Measurements from ENCODE around the gene WNT9B. TPM values are rescaled to one million over a fixed set of nuclear protein-coding genes. Genes with fewer than 3 reads are reported as not detected.

Gene WNT9B, protein sequence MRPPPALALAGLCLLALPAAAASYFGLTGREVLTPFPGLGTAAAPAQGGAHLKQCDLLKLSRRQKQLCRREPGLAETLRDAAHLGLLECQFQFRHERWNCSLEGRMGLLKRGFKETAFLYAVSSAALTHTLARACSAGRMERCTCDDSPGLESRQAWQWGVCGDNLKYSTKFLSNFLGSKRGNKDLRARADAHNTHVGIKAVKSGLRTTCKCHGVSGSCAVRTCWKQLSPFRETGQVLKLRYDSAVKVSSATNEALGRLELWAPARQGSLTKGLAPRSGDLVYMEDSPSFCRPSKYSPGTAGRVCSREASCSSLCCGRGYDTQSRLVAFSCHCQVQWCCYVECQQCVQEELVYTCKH
- total RNA-seq, result not detected

DNA sequence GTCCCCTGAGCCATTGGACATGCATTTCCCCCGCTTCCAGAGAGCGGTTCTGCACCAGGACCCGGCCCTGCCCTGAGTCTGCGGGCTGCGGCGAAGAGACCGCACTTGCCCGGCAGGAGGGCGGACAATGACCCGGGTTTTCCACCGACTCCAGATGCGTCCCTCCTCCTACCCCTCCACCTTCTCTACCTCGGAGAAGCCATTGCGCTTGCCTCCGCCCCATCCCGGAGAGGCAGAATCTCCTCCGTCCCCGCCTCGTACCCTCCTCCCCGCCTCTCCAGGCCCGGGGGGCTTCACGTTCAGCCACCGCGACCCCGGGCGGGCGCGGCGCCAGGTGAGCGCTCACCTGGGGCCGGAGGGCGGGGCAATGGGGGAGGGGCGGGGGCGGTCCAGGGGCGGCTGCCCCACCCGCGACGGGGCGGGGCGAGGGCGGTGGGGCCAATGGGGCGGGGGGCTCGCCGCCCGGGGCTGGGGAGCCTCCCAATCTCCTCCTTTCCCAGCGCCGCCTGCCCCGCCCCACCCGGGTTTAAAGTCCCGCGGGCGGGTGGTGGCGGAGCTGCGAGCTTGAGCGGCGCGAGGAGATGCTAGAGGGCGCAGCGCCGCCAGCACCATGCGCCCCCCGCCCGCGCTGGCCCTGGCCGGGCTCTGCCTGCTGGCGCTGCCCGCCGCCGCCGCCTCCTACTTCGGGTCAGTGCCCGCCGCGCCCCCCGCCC lies at the start of gene WNT9B:
WNT9B (plus strand) TSS at position 555 of the 713 bp plus-strand sequence; CDS start at position 611, 56 bp downstream.
- ATAC-seq, result peak; percentile 94
- peak; percentile 62 for DNase-seq (ENCODE audit: low spot score)

DNA sequence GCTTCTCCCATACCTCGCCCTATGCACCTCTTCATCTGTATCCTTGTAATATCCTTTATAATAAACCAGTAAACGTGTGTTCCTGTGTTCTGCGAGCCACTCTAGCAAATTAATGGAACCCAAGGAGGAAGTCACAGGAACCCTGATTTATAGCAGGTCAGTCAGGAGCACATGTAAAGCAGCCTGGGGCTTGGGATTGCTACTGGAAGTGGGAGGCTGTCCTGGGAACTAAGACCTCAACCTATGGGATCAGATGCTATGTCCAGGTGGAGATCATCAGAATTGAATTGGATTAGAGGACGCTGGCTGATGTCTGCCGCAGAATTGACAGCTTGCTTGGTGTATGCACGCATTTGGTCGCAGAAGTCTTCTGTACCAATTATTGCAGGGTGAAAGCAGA lies 48.6 kb upstream of the WNT9B start:
- no peak for DNase-seq (ENCODE audit: low spot score)
- no peak for ATAC-seq

DNA sequence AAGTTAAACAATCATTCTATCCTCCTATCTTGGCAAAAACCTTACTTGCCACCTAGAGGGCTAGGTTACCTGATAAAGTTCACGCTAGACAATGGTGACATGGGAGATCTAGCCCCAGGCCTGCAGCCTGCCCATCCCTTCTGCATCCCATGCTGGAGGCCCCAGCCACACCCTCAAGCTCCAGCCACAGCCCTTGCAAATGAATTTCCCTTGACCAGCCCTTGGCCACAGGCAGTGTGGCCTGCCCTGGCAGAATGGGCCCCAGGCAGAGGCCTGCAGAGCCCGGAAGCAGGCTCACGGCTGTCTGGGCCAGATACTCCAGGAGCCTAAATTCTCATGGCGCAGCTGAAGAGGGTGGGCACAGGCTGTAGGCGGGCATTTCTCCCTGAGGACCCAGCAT lies 47.8 kb upstream of the WNT9B start:
- DNase-seq (ENCODE audit: low spot score) (no peak), ATAC-seq (no peak)

DNA sequence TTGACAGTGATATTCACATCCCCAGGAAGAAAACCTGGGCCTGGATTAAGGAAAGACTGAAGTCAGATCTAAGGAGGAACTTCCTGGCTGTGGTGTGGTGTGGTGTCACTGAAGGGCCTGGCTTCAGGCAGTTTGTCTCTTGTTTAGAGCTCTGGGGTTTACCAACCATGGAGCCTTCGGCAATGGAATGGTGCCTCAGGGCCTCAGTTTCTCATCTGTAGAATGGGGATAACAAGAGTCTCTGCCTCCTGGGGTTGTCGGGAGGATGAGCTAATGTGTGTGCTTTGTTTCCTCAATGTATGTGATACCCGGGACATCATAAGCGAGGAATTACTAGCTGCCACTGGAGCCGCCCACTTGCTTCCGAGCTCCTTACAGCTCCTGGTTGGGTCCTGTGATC lies 45.6 kb upstream of the WNT9B start:
- ATAC-seq (no peak), DNase-seq (ENCODE audit: low spot score) (no peak)

DNA sequence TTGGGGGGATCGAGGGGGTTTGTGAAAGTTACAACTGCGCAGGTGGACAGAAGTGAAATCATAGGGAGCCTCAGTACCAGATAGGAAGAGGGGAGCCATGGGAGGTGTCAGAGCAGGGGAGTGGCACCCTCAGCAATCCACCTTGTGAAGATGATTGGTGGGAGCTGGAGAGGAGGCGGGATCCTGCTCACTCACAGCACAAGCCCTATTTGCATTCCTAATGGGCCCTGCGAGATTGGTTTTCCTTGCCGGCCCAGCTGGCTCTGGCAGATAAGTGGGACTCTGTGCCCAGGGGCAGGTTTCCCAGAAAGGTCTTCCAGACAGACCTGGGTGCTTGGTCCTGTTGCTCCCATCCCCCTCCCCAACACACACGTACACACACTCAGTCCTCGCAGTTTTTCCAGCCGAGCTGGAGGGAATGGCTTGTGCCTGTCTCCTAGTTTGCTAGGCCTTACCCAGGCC lies 42.2 kb upstream of the WNT9B start:
- ATAC-seq, result no peak
- DNase-seq (ENCODE audit: low spot score), result no peak

DNA sequence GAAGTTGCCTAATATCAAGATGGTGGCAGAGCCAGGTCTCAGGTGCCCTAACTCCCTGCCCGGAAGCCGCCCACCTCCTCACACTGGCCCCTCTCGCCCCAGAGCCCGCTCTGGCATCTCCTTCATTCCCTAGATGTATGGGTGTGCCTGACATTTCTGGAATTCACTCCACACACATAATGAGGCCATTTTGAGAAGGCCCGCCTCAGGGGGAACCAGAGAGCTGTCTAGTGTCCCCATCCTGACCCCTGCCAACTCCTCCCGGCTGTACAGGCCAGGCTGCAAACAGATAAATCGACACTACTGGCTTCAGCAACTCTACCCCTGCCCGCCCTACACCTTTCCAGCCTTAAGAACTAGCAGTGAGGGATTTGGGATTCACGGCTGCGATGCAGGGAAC lies 40.5 kb upstream of the WNT9B start:
- DNase-seq (ENCODE audit: low spot score) (no peak), ATAC-seq (no peak)

DNA sequence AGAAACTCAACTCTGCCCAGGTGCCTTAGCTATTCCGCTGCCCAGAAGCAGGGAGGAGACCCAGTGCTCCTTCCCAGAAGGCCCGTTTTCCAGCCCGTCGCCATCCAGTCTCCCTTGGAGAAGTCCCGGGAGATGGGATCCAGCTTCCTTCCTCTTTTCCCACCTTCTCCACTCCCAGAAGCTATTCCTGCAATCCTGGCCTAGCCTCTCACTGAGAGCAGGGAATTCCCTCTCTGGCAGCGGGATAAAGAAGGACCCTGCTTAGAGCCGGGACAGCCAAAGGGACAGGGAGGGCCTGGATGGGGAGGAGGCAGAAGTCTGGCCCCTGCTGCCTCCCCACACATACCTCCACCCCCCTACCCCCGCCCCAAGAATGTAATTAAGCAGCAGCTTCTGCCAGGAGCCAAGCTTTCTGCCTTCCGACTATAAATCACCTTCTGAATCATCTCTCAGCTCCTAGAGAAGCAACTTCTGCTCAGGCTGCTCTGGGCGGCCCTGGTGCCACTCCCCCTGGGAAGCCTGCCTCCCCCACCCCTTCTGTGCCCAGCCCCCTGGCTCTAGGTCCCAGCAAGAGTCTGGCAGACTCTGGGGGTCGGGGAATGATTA lies 39.3 kb upstream of the WNT9B start:
- no peak for DNase-seq (ENCODE audit: low spot score)
- no peak for ATAC-seq

DNA sequence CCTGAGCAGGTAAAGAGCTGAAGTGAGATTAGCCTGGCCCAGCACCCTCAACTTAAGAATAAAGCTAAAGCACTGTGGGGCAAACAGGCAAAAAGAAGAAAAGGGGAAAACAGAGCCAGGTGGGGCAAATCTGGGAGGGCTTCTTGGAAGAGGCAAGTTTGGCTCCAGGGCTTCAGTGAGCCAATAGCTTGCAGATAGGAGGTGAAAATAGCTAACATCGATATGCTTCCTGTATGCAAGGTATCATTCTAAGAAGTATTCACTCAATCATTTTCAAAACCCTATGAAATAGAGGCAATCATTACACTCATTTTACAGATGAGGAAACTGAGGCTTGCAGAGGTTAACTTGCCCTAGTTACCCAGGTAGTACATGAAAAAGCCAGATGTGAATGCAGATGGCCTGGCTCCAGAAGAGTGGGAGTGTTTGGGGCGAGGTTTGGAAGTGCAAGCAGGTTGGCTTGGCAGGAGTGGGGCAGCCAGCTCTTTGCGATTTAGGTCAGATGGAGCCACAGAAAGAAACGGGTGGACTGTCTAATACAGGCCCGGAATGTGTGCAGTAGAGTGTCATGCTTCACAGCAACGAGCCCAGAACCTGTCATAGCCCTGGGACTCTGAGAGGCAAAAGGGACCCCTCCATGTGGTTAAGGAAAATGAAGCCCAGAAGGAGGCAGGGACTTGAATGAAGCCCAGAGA lies 38.6 kb upstream of the WNT9B start:
- no peak for DNase-seq (ENCODE audit: low spot score)
- no peak for ATAC-seq

DNA sequence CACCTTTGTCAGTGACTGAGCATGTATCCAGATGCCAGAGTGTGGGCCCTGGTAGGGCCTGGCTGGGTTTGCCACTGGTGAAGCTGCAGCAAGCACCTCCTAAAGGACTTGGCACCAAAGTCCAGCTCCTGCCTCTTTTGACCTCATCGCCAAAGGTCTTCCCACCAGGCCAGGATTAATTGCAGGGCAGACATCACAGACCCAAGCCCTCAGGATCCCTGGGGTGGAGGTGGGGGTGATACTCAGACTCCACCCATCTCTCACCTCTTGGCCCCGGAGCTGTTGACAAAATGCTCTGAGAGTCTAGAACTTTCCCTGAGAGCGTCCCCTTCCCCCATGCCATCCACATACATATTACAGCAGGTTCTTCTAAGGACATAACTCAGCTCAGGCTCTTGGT lies 37.5 kb upstream of the WNT9B start:
- ATAC-seq, result no peak
- DNase-seq (ENCODE audit: low spot score), result no peak

DNA sequence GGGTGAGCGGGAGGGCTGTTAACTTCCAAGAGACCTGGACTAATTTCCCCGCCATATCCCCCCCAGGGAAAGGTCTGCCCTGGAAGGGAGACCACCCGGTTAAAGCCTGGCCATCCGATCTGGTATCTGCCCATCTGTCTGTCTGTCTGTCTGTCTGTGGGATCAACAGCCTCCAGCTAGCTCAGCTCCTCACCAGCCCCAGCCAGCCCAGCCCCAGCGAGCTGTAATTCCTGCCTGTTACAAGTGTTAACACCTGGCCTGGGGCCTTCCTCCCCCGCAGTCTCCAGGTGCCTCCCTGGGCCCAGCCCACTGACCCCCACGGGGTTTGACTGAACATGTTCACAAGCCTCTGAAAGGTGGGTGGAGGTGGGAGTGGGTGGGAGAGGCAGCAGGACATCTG lies 36.9 kb upstream of the WNT9B start:
- ATAC-seq (no peak), DNase-seq (ENCODE audit: low spot score) (no peak)

DNA sequence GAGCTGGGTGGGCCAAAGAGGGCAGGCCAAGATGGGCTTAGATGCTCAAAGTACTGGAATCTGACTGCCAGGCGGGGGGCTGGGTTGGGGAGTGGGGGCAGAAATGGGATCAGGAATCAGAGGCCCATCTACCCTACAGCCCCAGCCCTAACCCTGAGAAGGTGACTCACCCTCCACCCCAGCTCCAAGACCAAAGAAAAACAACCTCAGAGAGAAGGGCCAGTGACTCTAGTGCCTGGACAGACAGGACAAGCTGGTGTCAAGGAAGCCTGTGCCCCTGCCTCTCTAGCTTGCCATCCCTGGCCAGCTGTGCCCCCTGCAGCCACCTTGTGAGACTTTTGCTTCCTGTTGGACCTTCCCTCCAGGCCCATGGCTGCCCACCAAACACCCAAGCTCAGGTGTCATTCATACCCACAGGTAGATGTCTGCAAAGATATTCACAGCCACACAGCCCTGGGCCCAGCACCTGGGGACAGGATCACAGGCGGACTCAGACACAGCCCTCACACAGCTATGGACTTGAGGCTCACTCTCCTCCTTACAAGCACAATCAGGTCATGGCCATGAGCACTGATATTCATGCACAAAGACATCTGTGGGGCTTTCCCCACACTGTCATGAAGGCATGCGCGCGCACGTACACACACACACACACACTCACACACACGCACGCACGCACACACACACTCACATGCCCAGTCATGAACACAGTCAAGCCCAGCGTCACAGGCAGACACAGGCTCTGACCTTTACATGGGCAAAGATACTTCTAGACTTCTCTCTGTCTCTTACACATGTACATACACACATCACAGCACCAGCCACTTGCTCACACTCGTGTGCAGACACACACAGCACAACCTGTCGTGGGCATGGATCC lies 35.7 kb upstream of the WNT9B start:
- no peak for DNase-seq (ENCODE audit: low spot score)
- ATAC-seq, result no peak

DNA sequence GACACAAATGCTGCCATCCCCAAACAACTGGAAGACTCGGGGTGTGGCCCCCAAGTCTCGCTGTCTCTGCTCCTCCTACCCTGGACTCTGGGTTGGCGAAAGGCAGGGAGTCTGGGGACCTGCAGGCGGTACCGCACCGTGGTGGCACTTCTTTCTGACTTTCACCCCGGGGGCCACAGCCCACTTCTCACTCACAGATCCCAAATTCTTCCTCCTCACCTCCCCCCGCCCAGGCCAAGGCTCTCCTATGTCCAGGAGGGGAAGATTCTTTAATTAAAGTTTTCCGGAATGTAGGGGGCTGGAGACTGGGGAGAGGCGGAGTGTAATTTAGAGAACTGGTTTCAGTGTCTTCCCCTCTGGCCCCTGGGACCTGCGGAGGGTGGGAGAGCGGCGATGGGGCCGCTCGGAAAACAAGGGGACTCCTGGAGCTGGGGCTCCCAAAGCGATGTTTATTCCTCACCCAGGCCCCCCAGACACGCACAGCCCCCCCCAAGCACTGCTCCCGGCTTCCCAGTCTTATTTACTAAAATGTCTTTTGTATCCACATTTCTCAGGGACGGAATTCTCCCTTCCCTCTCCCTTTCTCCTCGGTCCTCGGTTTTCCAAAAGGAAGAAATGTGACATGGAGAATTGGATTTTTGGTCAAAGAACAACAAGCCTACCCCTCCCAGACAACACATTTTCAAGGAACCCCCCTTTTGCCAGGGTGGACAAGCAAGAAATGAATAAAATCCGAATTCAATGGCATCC lies 34.1 kb upstream of the WNT9B start:
- ATAC-seq, result no peak

DNA sequence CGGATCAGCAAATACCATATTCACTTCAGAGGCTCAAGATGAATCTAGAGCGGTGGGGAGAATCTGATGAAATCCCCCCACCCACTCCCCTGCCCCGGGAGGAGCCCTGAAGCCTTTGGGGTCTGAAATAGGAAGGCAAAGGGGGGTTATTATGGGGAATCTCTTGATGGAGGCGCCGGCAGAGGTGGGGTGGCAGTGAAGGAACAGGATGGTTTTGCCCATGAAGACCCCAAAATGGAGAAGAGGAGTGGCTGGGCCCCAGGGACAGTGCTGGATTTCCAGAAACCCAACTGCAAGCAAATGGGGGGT lies 33.5 kb upstream of the WNT9B start:
- ATAC-seq, result no peak

More for the DNA sequence above, 34.1 kb upstream of the WNT9B start:
- no peak for DNase-seq (ENCODE audit: low spot score)

DNA sequence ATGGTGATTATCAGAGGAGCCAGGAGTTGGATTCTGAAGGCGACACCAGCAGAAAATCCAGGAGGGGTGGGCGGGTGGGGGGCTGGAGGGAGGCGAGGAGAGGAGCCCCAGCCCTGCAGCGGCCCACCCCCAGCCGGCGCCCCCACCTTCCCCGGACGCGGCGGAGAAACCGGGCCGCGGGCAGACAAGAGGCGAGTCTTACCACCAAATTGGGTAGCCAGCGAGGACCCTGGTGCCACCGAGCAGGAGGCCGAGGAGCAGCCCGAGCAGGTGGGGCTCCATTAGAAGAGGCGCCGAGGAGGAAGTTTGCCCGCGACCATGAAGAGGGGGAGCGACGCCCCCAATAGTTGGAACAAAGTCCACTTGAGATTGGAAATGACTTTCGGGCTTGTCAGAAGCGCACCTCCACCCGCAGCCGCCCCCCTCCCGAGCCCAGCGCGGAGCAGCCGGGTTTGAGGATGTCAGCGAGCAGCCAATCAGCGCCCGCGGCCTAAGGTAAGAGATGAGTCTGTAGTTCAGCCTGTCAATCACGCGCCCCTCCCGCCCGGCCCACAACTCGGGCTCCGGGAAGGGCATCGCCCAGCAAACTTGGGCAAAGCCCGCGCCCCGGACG lies 33.0 kb upstream of the WNT9B start, which contains the start of gene WNT3:
WNT3 (minus strand) TSS at position 377 of the 613 bp plus-strand sequence; CDS start at position 282, 95 bp downstream.
- DNase-seq (ENCODE audit: low spot score) (no peak), ATAC-seq (no peak)

More for the DNA sequence above, 33.5 kb upstream of the WNT9B start:
- no peak for DNase-seq (ENCODE audit: low spot score)

DNA sequence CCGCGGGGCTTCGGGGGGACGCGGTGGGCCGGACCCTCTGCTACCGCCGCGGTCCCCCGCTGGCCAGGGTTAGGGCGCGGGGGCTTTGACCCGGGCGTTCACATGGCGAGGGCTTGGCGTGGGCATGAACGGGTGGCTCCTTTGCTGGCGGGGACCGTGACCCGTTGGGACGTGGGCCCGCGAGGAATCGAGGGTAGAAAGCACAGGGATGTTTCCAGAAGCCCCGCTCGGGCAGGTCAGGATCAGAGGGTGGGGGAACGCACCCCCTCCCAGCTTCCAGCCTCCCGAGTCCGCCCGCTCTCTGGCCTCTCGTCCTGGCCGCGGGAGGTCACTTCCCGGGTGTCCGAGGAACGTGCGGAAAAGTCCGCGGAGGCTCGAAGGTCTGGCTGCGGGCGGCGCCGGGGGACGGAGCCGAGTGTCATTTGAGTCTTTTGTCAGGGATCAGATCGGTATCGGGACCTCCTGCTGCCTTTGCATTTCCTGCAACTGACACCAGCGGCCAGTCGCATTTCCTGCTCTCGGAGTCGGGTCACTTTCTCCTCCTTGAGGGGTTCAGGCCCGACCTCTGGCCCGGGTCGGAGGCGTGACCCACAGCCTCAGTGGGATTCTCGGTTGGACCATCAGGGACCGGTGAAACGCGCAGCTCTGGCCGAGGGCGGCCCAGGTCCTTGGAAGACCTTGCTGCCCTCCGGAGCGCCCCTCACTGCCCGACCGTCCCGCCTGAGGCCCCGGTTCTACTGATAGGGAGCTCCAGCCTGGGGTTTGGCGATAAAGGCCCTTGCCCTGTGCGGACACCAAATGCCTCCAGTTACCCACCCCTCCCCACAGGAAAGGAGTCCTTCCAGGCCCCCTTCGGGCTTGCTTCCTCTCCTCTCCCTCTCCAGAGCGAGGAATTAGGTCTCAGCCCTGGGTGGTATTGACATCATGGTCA lies 32.2 kb upstream of the WNT9B start:
- DNase-seq (ENCODE audit: low spot score), result no peak
- peak; percentile 43 for ATAC-seq

DNA sequence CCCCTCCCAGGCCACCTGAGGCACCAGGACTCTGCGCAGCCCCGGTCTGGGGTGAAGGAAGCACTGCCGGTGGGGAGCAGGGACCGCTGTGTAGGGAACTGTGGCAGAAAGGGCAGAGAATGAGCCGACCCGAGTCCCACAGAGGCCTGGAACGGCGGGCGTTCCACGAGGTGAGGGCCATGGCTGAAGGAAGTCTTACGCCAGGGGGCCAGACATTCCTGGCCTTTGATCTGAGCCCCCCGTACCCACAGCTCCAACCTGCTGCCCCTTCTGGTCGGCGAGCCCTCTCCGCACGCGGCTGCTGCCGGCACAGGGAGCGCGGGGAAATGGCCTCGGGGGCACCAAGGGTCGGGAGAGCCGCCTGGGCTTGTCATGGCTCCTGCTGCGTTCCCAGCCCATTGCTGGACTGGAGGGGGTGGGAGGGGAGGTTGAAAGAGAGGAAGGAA lies 31.5 kb upstream of the WNT9B start:
- DNase-seq (ENCODE audit: low spot score) (no peak), ATAC-seq (no peak)

DNA sequence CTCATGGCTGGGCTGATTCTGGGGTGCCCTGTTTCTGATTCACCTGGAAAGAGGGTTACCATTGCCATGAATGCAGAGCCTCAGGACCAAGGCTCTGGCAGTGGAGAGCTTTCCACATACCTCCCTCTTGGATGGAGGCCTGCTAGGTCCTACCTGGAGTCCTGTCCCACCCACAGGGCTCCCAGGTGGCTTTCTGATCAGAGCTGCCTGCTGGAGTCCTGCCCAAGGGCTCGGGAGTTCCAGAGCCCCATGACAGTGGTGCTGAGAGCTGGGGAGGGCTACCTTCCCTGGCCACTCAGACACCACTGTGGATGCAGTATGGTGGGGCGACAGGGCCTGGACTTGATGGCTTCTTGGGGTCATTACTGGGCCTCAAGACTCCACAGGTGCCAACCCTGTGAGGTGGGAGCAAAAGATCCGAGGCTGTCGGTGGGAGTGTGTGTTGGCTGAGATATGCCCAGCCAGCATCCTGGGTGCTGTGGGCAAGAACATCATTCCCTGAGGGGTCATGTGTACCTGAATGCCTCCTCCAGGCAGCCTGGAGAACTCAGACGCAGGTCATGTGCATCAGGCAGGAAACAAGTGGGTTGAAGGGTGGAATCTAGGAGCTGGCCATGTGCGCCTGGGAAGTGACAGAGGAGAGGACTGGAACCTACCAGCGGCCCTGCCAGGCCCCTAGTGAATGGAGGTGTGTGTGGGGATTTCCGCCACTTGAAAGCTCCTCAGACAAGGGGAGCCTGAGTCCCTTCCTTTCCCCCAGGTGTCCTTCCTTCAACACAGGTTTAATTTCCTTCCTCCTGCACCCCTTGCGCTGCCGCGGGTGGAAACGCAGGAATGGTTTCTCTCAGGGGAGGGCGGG lies 30.6 kb upstream of the WNT9B start:
- ATAC-seq, result no peak
- DNase-seq (ENCODE audit: low spot score), result no peak
